ENCODE data around the gene SLC12A1.

Gene SLC12A1

GRCh38 chr15:48205981-48206380 lies at the start of gene SLC12A1:
TSS of gene SLC12A1 (plus strand) at chr15:48206302. CDS start at chr15:48207720, 1,418 bp downstream.
- DNase-seq, result no peak

DNA sequence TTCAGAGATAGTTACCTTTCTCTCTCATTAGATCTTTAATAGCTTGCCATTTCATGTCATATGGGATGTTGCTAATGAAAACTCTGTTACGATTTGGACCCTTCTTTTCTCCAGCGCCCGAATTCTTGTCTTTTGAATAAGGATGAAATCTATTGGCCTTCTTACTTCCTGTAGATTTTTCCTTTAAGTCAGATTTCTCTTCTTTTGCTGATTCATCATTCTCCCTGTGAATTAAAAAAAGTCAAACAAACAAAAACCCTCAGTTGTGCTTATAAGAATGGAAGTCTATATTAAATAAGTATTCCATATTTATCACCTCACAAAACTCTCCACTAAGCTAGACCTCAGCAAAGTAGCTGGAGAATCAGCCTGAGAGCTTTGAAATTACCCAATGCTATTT lies 37.5 kb upstream of the SLC12A1 start:
- no peak for DNase-seq

DNA sequence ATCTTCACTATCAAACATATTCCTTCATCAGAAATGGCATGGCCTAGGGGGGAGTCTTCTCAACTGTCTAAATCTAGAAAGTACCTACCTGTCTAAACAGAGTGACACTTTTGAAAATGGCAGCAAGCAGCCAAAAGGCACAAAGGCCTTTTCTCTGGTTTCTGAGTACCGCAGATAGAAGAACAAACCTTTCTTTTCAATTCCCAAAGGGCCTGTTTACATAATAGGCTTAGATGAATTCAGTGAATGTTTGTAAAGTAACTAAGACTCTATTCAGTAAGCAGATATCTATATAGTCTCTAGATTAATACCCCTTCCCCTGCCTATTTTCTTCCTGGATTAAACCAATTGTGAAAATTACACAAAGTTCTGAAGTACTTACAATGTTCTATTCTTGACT lies 35.1 kb upstream of the SLC12A1 start:
- DNase-seq, result no peak

GRCh38 chr15:48175126-48175525 lies 31.0 kb upstream of the SLC12A1 start:
- no peak for DNase-seq

GRCh38 chr15:48176112-48176511 lies 30.0 kb upstream of the SLC12A1 start:
- DNase-seq, result no peak

DNA sequence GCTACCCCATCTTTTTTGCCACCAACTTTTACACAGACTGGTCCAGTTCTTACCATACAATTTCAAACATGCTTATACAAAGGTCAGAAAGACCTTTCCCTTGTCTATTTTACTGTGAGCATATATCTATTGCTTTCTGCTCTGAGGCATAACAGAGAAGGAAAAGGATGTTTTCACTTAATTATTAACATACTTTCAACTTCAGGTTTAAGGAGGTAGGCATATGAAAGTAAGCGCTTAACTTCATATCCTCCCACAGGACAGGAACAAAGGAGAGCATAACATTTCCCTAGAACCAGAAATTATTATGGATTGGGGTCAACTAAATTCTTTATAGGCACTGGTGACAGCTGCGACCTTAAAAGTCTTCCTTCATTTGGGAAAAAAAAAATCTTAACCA lies 29.1 kb upstream of the SLC12A1 start:
- DNase-seq, result no peak

- DNase-seq, result no peak
Observed at GRCh38 chr15:48177383-48177765, 28.7 kb upstream of the SLC12A1 start.

- peak; percentile 66 for DNase-seq
Observed at GRCh38 chr15:48177766-48178647, 28.1 kb upstream of the SLC12A1 start, which contains the start of gene MYEF2. TSS of gene MYEF2 (minus strand) at chr15:48178295. CDS start at chr15:48178237, 58 bp downstream.

- no peak for DNase-seq
Observed at GRCh38 chr15:48178648-48178931, 27.5 kb upstream of the SLC12A1 start.

- DNase-seq, result no peak
Observed at GRCh38 chr15:48182749-48183148, 23.4 kb upstream of the SLC12A1 start.

GRCh38 chr15:48185529-48185928 lies 20.6 kb upstream of the SLC12A1 start:
- no peak for DNase-seq

- no peak for DNase-seq
Observed at GRCh38 chr15:48186271-48186670, 19.8 kb upstream of the SLC12A1 start.

GRCh38 chr15:48190932-48191573 lies 15.0 kb upstream of the SLC12A1 start:
- DNase-seq, result no peak

DNA sequence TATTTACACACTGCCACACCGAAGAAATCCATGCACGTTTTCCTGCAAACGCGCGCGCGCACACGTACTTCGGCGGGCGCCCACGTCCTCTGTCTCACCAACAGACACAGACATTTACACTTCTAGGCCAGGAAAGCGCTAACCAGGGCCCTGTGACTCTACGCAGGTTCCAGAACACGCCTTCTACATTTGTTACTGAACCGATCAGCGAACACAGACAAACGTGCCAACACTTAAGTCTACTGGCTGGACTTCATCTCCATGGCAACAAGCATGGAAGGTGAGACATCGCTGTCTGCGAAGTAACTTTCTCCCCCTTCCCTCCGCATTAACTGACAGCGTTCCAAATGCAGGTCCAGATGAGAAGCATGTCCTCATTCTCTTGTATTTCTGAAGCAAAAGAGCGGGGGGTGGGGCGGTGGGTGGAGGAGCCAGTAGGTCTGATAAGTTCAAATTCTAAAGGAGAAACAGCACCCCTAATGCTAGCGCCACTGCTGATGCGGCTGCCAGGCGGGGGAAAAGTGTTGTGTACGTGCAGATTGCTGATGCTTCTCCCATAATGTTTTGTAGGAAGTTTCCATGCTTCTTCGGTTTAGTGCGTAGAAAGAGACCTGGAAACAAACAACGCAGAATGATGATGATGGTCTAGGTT lies 14.4 kb upstream of the SLC12A1 start, which contains the start of gene CTXN2:
CTXN2 (plus strand) TSS at position 92 of the 652 bp plus-strand sequence. CDS start 9,636 bp downstream, outside the sequence.
- no peak for DNase-seq

GRCh38 chr15:48202068-48202467 lies 4.0 kb upstream of the SLC12A1 start:
- no peak for DNase-seq

GRCh38 chr15:48221261-48221660 lies 15.2 kb downstream of the SLC12A1 start:
- DNase-seq, result no peak

DNA sequence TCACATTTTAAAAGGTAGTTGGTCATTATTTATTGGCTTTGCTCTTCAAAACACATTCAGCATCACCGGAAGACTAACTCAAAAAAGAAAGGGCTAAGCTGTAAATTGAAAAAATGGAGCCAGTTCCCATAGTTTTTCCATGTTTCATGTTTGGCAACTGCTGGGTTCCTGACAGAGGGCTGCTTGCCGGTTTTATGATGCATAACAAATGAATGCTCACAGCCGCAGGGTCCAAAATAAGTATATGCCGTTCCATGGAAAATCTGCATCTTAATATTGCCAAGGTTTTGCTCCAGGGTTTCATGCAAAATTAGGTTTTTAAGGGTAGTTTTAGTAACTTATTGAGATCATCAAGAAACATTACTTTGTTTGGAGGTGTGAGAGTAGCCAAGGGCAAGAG lies 15.8 kb downstream of the SLC12A1 start:
- no peak for DNase-seq

- no peak for DNase-seq
Observed at GRCh38 chr15:48222627-48223026, 16.5 kb downstream of the SLC12A1 start.

DNA sequence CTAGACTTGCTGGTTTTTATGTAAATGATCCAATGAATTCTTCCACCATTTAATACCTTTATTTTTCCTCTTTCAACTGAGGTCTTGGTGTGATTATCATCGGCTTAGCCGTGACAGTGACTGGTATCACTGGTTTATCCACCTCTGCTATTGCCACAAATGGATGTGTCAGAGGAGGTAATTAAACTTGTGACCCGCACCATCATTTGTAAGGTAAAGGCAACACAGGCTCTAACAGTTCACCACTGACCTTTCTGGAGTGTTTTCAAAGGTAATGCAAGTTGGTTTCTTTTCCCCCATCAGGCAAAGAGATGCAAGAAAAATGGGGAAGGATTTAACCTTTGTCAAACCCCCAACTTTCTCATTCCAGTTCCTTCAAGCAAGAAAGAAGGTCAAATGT lies 19.7 kb downstream of the SLC12A1 start:
- no peak for DNase-seq

DNA sequence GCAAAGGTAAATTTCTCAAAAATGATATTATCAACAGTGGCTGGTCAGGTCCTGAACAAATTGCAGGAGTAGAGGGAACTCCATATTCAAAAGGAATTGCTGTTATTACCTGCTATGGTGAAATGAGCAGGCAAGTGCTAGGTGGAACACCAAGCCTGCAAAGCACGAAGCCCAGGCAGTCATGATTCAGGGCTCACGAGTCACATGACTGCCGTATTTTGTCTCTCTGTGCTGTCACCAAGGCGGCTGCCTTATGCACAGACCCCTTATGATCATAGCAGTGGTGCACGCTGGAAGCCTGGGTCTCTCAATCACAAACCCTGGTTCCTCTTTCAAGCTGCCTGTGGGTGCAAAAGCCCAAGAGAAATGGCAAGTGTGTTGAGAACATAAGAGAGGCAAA lies 24.4 kb downstream of the SLC12A1 start:
- DNase-seq, result no peak

GRCh38 chr15:48233246-48233645 lies 27.1 kb downstream of the SLC12A1 start:
- DNase-seq, result no peak

DNA sequence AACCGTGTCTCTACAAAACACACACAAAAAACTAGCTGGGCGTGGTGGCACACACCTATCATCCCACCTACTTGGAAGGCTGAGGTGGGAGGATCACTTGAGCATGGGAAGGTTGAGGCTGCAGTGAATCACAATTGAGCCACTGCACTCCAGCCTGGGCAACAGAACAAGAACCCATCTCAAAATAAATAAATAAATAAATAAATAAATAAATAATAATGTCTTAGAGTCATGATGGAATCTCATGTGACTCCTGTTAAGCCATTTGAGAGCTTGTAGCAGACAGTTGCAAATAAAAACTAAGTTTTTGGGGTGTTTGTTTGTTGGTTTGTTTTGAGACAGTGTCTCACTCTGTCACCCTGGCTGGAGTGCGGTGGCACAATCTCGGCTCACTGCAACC lies 33.2 kb downstream of the SLC12A1 start:
- DNase-seq, result no peak

- DNase-seq, result no peak
Observed at GRCh38 chr15:48242015-48242414, 35.9 kb downstream of the SLC12A1 start.

DNA sequence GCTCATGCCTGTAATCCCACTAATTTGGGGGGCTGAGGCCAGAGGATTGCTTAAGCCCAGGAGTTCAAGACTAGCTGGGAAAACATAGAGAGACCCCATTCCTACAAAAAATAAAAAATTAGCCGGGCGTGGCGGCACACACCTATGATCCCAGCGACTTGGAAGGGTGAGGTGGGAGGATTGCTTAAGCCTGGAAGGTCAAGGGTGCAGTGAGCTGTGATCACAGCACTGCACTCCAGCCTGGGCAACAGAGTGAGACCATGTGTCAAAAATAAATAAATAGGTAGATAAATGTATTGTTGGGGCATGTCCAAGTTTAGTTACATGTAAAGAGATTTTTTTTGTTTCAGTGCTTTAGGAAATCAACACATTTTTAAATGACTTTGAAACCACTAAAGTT lies 36.4 kb downstream of the SLC12A1 start:
- no peak for DNase-seq

Measured in activated CD4-positive, CD25-positive, alpha-beta regulatory T cell treated with anti-CD3 and anti-CD28 coated beads, Interleukin-2, amount 50 U/mL, for 72 hours (primary cell).